ENCODE measurements around the gene SP6.

GRCh38 chr17:47818002-47818695 is 32.8 kb downstream of the SP6 start:
- TF ChIP-seq CTCF (IDR thresholded peaks at IDR 0.05) (no peak), POLR2AphosphoS5 (IDR thresholded peaks at IDR 0.05) (no peak), EP300 (IDR thresholded peaks at IDR 0.05) (no peak)
